HepG2 (cell line): ENCODE results near the gene NEK6. TPM values are rescaled to one million over a fixed set of nuclear protein-coding genes. Genes with fewer than 3 reads are reported as not detected.

Source experiments
- BRF2 ChIP-seq: sonication (generic); formaldehyde crosslinking; IDR thresholded peaks from 2 replicates; pipeline ENCODE4 v1.8.1; 2022; ENCODE audit warnings: mild to moderate bottlenecking, missing genetic modification reagents
- CBX2 ChIP-seq, 2 experiments: fragments of 200-600 bp in 1 of 2; sonication (generic); formaldehyde crosslinking in 1 of 2; IDR thresholded peaks; 2 replicates each; pipeline versions ENCODE4 v1.7.0 to v1.8.1; 2018 to 2022; ENCODE audit warnings: low read depth in 2 of 2, low read length in 1 of 2, mild to moderate bottlenecking in 1 of 2, missing genetic modification reagents in 1 of 2
- CREB3 ChIP-seq: sonication (generic); formaldehyde crosslinking; IDR thresholded peaks from 2 replicates; pipeline ENCODE4 v1.5.0; 2020; ENCODE audit warnings: missing genetic modification reagents
- ETV6 ChIP-seq: sonication (generic); formaldehyde crosslinking; conservative IDR thresholded peaks from 2 replicates; pipeline ENCODE4 v1.4.0; 2020; ENCODE audit warnings: missing genetic modification reagents
- FUBP1 ChIP-seq: sonication (generic); formaldehyde crosslinking; IDR thresholded peaks from 2 replicates; pipeline ENCODE4 v1.5.1; 2020; ENCODE audit warnings: missing genetic modification reagents, mild to moderate bottlenecking, borderline replicate concordance
- HNF4A ChIP-seq: sonication (generic); formaldehyde crosslinking; IDR thresholded peaks from 2 replicates; pipeline ENCODE4 v1.4.0; 2020; ENCODE audit warnings: missing genetic modification reagents
- KLF6 ChIP-seq: IDR thresholded peaks from 2 replicates; pipeline ENCODE4 v1.8.0; 2016; ENCODE audit warnings: missing biosample characterization, missing genetic modification reagents
- NCOR1 ChIP-seq: fragments of 200-600 bp; sonication (generic); IDR thresholded peaks from 2 replicates; pipeline ENCODE4 v1.7.0; 2017; ENCODE audit warnings: antibody characterized with exemption, low read length, borderline replicate concordance
- NR1H2 ChIP-seq: sonication (generic); formaldehyde crosslinking; IDR thresholded peaks from 2 replicates; pipeline ENCODE4 v1.8.1; 2022; ENCODE audit warnings: low read depth, missing genetic modification reagents, borderline replicate concordance
- PCBP1 ChIP-seq: fragments of 200-400 bp; formaldehyde crosslinking; IDR thresholded peaks from 2 replicates; pipeline ENCODE4 v1.6.1; 2017; ENCODE audit warnings: mild to moderate bottlenecking, low read depth, low read length, borderline replicate concordance
- SIN3A ChIP-seq: IDR thresholded peaks from 2 replicates; pipeline ENCODE4 v1.6.1; 2011; ENCODE audit warnings: low read depth, mild to moderate bottlenecking, control low read depth, low read length, borderline replicate concordance
- TFDP1 ChIP-seq: IDR thresholded peaks from 2 replicates; pipeline ENCODE4 v1.6.1; 2016; ENCODE audit warnings: missing compliant biosample characterization, missing genetic modification reagents, borderline replicate concordance
- ZBTB44 ChIP-seq: sonication (generic); formaldehyde crosslinking; IDR thresholded peaks from 2 replicates; pipeline ENCODE4 v1.4.0; 2020; ENCODE audit warnings: missing genetic modification reagents
- ZHX1 ChIP-seq: sonication (generic); formaldehyde crosslinking; IDR thresholded peaks from 2 replicates; pipeline ENCODE4 v1.8.1; 2022; ENCODE audit warnings: low read depth, mild to moderate bottlenecking, missing genetic modification reagents
- ZNF234 ChIP-seq: sonication (generic); formaldehyde crosslinking; conservative IDR thresholded peaks from 2 replicates; pipeline ENCODE4 v1.5.1; 2020; ENCODE audit warnings: mild to moderate bottlenecking, missing genetic modification reagents
- ZNF33A ChIP-seq: sonication (generic); formaldehyde crosslinking; IDR thresholded peaks from 2 replicates; pipeline ENCODE4 v1.5.1; 2020; ENCODE audit warnings: missing genetic modification reagents, mild to moderate bottlenecking, moderate library complexity, borderline replicate concordance
- ZNF770 ChIP-seq: sonication (generic); formaldehyde crosslinking; IDR thresholded peaks from 2 replicates; pipeline ENCODE4 v1.5.0; 2020; ENCODE audit warnings: mild to moderate bottlenecking, missing genetic modification reagents
- polyA plus RNA-seq, 8 experiments: library from polyadenylated mRNA; depleted of rRNA in 3 of 8; stranded (reverse) in 7 of 8; unstranded in 1 of 8; fragments of >200 nt; fragmentation: Illumina TruSeq in 4 of 8; extraction: Trizol in 4 of 8; gene quantifications; 2 replicates each; pipeline versions ENCODE4 v1.2.1 to v1.2.3, GENCODE V29; 2011 to 2016; ENCODE audit warnings: low read depth in 4 of 8, missing spikeins in 1 of 8, mixed read lengths in 1 of 8; ENCODE audit not compliant: insufficient read depth in 1 of 8
- total RNA-seq, 5 experiments: library from RNA; depleted of rRNA; stranded (reverse); fragments of >200 nt; fragmentation: Illumina TruSeq; extraction: Trizol; gene quantifications; 2 replicates each; pipeline ENCODE4 v1.2.3, GENCODE V29; 2016; ENCODE audit warnings: low read depth in 1 of 5

NEK6 gene
- total and polyA plus RNA-seq, 2 of the 13 experiments (the other 11 are each of a cell fraction or from before 2014, with no cell fraction given): 30.4 to 119 TPM

- TF ChIP-seq ZBTB44: no peak
- peak; percentile 98 for TF ChIP-seq HNF4A (CRISPR knock-in tag)
- peak; percentile 94 for TF ChIP-seq NCOR1
- no peak for TF ChIP-seq FUBP1 (CRISPR knock-in tag)
- no peak for TF ChIP-seq ZNF234 (CRISPR knock-in tag)
- no peak; the same call in 1 of the 2 replicates for TF ChIP-seq TFDP1 (CRISPR knock-in tag)
- no peak for TF ChIP-seq ZNF33A (CRISPR knock-in tag)
- TF ChIP-seq ZHX1 (CRISPR knock-in tag): no peak
- no peak for TF ChIP-seq PCBP1
- no peak for TF ChIP-seq ETV6
- TF ChIP-seq CBX2 (IDR thresholded peaks at IDR 0.05; ENCODE audit: low read depth, low read length): no peak
- no peak for TF ChIP-seq CBX2 (CRISPR knock-in tag; IDR thresholded peaks at IDR 0.05; ENCODE audit: low read depth)
- TF ChIP-seq KLF6 (CRISPR knock-in tag): 0 out of 2 replicates have a peak, but pooled peaks have one; percentile 86
- TF ChIP-seq SIN3A: no peak
- no peak for TF ChIP-seq ZNF770 (CRISPR knock-in tag)
- 0 out of 2 replicates have a peak, but pooled peaks have one; percentile 52 for TF ChIP-seq CREB3
- TF ChIP-seq BRF2 (CRISPR knock-in tag): no peak
- TF ChIP-seq NR1H2 (CRISPR knock-in tag): no peak; the same call in 1 of the 2 replicates
Measured at GRCh38 chr9:124386201-124386600, 128.5 kb downstream of the NEK6 start (continued).
